GM23338 (cell line): ENCODE results near the gene MIA. TPM values are rescaled to one million over a fixed set of nuclear protein-coding genes. Genes with fewer than 3 reads are reported as not detected.

Experiments
- ATAC-seq: fragments of 200-7000 bp; cut with Tn5 transposase; 3 replicates; pipeline ENCODE4 v1.9.1; 2020
- DNase-seq: peaks from one replicate; pipeline ENCODE4 v3.0.0-alpha.2; 2015; ENCODE audit warnings: low spot score
- H2AFZ ChIP-seq: fragments of 200-600 bp; sonication (generic); 2 replicates; pipeline ENCODE4 v1.8.0; 2016; ENCODE audit warnings: antibody characterized with exemption, mild to moderate bottlenecking, moderate library complexity
- H3F3A ChIP-seq: fragments of 200-600 bp; sonication (generic); replicated peaks from 2 replicates; pipeline ENCODE4 v1.8.0; 2017; ENCODE audit warnings: antibody characterized with exemption, mixed run types, low read depth
- H3K27ac ChIP-seq: fragments of 200-600 bp; sonication (generic); 2 replicates; pipeline ENCODE4 v1.6.1; 2016; ENCODE audit warnings: low read depth
- H3K27me3 ChIP-seq: fragments of 200-600 bp; sonication (generic); 2 replicates; pipeline ENCODE4 v1.8.0; 2016; ENCODE audit warnings: mild to moderate bottlenecking, mixed run types, moderate library complexity; ENCODE audit not compliant: insufficient read depth
- H3K36me3 ChIP-seq: fragments of 200-600 bp; sonication (generic); 2 replicates; pipeline ENCODE4 v1.8.0; 2016; ENCODE audit warnings: mild to moderate bottlenecking; ENCODE audit not compliant: insufficient read depth
- H3K4me1 ChIP-seq: fragments of 200-600 bp; sonication (generic); 2 replicates; pipeline ENCODE4 v1.8.0; 2016; ENCODE audit warnings: mild to moderate bottlenecking, moderate library complexity; ENCODE audit not compliant: insufficient read depth
- H3K4me2 ChIP-seq: fragments of 200-600 bp; sonication (generic); 2 replicates; pipeline ENCODE4 v1.7.1; 2017; ENCODE audit warnings: mixed run types
- H3K4me3 ChIP-seq: fragments of 200-600 bp; sonication (generic); 2 replicates; pipeline ENCODE4 v1.6.1; 2016; ENCODE audit warnings: mixed run types
- H3K79me2 ChIP-seq: fragments of 200-600 bp; sonication (generic); replicated peaks from 2 replicates; pipeline ENCODE4 v1.8.0; 2017; ENCODE audit warnings: mild to moderate bottlenecking; ENCODE audit not compliant: insufficient read depth
- H3K9me2 ChIP-seq: fragments of 200-600 bp; sonication (generic); 2 replicates; pipeline ENCODE4 v1.8.0; 2017; ENCODE audit not compliant: insufficient read depth
- H4K20me1 ChIP-seq: fragments of 200-600 bp; sonication (generic); replicated peaks from 2 replicates; pipeline ENCODE4 v1.8.0; 2017; ENCODE audit warnings: mild to moderate bottlenecking; ENCODE audit not compliant: insufficient read depth
- H3K27ac Mint-ChIP-seq: 2 replicates; pipeline ENCODE4 v1.8.0; 2020; ENCODE audit warnings: inconsistent platforms, mild to moderate bottlenecking, moderate library complexity, mixed read lengths
- H3K27me3 Mint-ChIP-seq: 3 replicates; pipeline ENCODE4 v1.8.0; 2022; ENCODE audit warnings: low read depth, mild to moderate bottlenecking, moderate library complexity, mixed read lengths, inconsistent platforms; ENCODE audit not compliant: insufficient read depth, poor library complexity
- H3K36me3 Mint-ChIP-seq: 3 replicates; pipeline ENCODE4 v1.8.0; 2021; ENCODE audit warnings: low read depth, mild to moderate bottlenecking, inconsistent platforms, moderate library complexity, mixed read lengths
- H3K4me1 Mint-ChIP-seq: 3 replicates; pipeline ENCODE4 v1.8.0; 2020; ENCODE audit warnings: mild to moderate bottlenecking, inconsistent platforms, mixed read lengths
- H3K4me3 Mint-ChIP-seq: 3 replicates; pipeline ENCODE4 v1.8.0; 2021; ENCODE audit warnings: moderate library complexity, mild to moderate bottlenecking, inconsistent platforms, mixed read lengths
- H3K9me3 Mint-ChIP-seq: 3 replicates; pipeline ENCODE4 v1.8.0; 2020; ENCODE audit warnings: moderate library complexity, mild to moderate bottlenecking, inconsistent platforms, mixed read lengths
- CREB1 ChIP-seq: fragments of 250-450 bp; sonication (Bioruptor Pico); IDR thresholded peaks from 2 replicates; pipeline ENCODE4 v1.5.0; 2020; ENCODE audit warnings: low read depth, mild to moderate bottlenecking, moderate library complexity
- ETS1 ChIP-seq: IDR thresholded peaks from 2 replicates; pipeline ENCODE4 v1.6.1; 2016; ENCODE audit warnings: antibody characterized with exemption
- EZH2phosphoT487 ChIP-seq: fragments of 200-600 bp; sonication (generic); IDR thresholded peaks from one replicate; pipeline ENCODE4 v1.8.1; 2018; ENCODE audit warnings: antibody characterized with exemption; ENCODE audit not compliant: unreplicated experiment
- JUNB ChIP-seq: IDR thresholded peaks from one replicate; pipeline ENCODE4 v1.6.1; 2016; ENCODE audit warnings: antibody characterized with exemption; ENCODE audit not compliant: unreplicated experiment
- NANOG ChIP-seq: IDR thresholded peaks from 2 replicates; pipeline ENCODE4 v1.6.1; 2016; ENCODE audit warnings: antibody characterized with exemption, borderline replicate concordance
- POLR2AphosphoS5 ChIP-seq: IDR thresholded peaks from 2 replicates; pipeline ENCODE4 v1.6.1; 2016; ENCODE audit warnings: antibody characterized with exemption, low read depth
- REST ChIP-seq: IDR thresholded peaks from one replicate; pipeline ENCODE4 v1.6.1; 2018; ENCODE audit warnings: antibody characterized with exemption; ENCODE audit not compliant: unreplicated experiment
- STAT1 ChIP-seq: IDR thresholded peaks from one replicate; pipeline ENCODE4 v1.6.1; 2016; ENCODE audit warnings: antibody characterized with exemption; ENCODE audit not compliant: unreplicated experiment
- ZNF114 ChIP-seq: fragments of 250-450 bp; sonication (Bioruptor Pico); IDR thresholded peaks from 2 replicates; pipeline ENCODE4 v1.5.0; 2020; ENCODE audit warnings: mild to moderate bottlenecking, moderate library complexity
- ZNF331 ChIP-seq: fragments of 250-450 bp; sonication (Bioruptor Pico); IDR thresholded peaks from 2 replicates; pipeline ENCODE4 v1.5.0; 2020; ENCODE audit warnings: low read depth, mild to moderate bottlenecking, moderate library complexity
- ZNF462 ChIP-seq: fragments of 250-450 bp; sonication (Bioruptor Pico); IDR thresholded peaks from 2 replicates; pipeline ENCODE4 v1.5.0; 2020; ENCODE audit warnings: mild to moderate bottlenecking, moderate library complexity
- polyA plus RNA-seq: library from polyadenylated mRNA; unstranded; fragments of >200 nt; fragmentation: Nextera tagmentation; extraction: Ambion mirVana; gene quantifications from 2 replicates; pipeline ENCODE4 v1.2.1, GENCODE V29; 2016
- total RNA-seq: library from RNA; depleted of rRNA; stranded (reverse); fragments of >200 nt; shearing (Covaris generic); gene quantifications from 2 replicates; pipeline ENCODE4 v1.2.3, GENCODE V29; 2014
- TF ChIP-seq, protein P1 (sequence below), 2 experiments: fragments of 200-600 bp in 1 of 2; sonication (generic) in 1 of 2; conservative IDR thresholded peaks; 2 replicates each; pipeline versions ENCODE4 v1.5.1 to v1.6.1; 2016 to 2017; ENCODE audit warnings: antibody characterized with exemption in 2 of 2, low read depth in 2 of 2, mild to moderate bottlenecking in 2 of 2, moderate library complexity in 1 of 2

MIA gene
- total and polyA plus RNA-seq, 2 experiments from 2014 or later, result not detected

- peaks cover 34% of the 10 kb centered on the region for H3F3A ChIP-seq
- H3K9me3 Mint-ChIP-seq, result no peaks in the 10 kb centered on the region; the same call in 2 of the 3 replicates
- TF ChIP-seq EZH2phosphoT487 (no peak), NANOG (no peak), STAT1 (no peak), ETS1 (no peak), ZNF462 (no peak), ZNF331 (CRISPR knock-in tag) (no peak), CREB1 (no peak), JUNB (no peak), POLR2AphosphoS5 (no peak), ZNF114 (CRISPR knock-in tag) (no peak), REST (no peak)
- TF ChIP-seq, protein P1, sequence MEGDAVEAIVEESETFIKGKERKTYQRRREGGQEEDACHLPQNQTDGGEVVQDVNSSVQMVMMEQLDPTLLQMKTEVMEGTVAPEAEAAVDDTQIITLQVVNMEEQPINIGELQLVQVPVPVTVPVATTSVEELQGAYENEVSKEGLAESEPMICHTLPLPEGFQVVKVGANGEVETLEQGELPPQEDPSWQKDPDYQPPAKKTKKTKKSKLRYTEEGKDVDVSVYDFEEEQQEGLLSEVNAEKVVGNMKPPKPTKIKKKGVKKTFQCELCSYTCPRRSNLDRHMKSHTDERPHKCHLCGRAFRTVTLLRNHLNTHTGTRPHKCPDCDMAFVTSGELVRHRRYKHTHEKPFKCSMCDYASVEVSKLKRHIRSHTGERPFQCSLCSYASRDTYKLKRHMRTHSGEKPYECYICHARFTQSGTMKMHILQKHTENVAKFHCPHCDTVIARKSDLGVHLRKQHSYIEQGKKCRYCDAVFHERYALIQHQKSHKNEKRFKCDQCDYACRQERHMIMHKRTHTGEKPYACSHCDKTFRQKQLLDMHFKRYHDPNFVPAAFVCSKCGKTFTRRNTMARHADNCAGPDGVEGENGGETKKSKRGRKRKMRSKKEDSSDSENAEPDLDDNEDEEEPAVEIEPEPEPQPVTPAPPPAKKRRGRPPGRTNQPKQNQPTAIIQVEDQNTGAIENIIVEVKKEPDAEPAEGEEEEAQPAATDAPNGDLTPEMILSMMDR (conservative IDR thresholded peaks at IDR 0.05; ENCODE audit: low read depth in 2 of 2), result no peak
- H3K4me2 ChIP-seq, result peak overlapping the region; percentile 96
- peak overlapping the region; percentile 63; the same call in 1 of the 2 replicates for H3K4me3 ChIP-seq
- peaks cover 61% of the 10 kb centered on the region for H3K4me1 Mint-ChIP-seq
- H3K4me1 ChIP-seq, result peaks cover 33% of the 10 kb centered on the region
- no peak overlapping the region for H2AFZ ChIP-seq
- no peak overlapping the region for H3K27ac ChIP-seq
- no peaks in the 10 kb centered on the region for H3K9me2 ChIP-seq
- H3K79me2 ChIP-seq, result peaks cover 30% of the 10 kb centered on the region
- DNase-seq (no peak), ATAC-seq (no peak)
- H3K4me3 Mint-ChIP-seq, result peak overlapping the region; percentile 83
- peaks cover 12% of the 10 kb centered on the region; the same call in 1 of the 2 replicates for H3K27me3 ChIP-seq
- H3K27ac Mint-ChIP-seq, result peak overlapping the region; percentile 45; the same call in 1 of the 2 replicates
- H3K27me3 Mint-ChIP-seq, result peaks cover 38% of the 10 kb centered on the region
- peaks cover 30% of the 10 kb centered on the region for H3K36me3 Mint-ChIP-seq
- peaks cover 4% of the 10 kb centered on the region; the same call in 1 of the 2 replicates for H3K36me3 ChIP-seq
- peaks cover 24% of the 10 kb centered on the region for H4K20me1 ChIP-seq
Measured at GRCh38 chr19:40809358-40810086, 34.2 kb downstream of the MIA start.
